Measurements from ENCODE around the gene APPBP2. TPM values are rescaled to one million over a fixed set of nuclear protein-coding genes. Genes with fewer than 3 reads are reported as not detected.

APPBP2 gene
- total RNA-seq, 4 donors from 2014 or later, result 27.0 to 48.3 (median 39.9) TPM

DNA sequence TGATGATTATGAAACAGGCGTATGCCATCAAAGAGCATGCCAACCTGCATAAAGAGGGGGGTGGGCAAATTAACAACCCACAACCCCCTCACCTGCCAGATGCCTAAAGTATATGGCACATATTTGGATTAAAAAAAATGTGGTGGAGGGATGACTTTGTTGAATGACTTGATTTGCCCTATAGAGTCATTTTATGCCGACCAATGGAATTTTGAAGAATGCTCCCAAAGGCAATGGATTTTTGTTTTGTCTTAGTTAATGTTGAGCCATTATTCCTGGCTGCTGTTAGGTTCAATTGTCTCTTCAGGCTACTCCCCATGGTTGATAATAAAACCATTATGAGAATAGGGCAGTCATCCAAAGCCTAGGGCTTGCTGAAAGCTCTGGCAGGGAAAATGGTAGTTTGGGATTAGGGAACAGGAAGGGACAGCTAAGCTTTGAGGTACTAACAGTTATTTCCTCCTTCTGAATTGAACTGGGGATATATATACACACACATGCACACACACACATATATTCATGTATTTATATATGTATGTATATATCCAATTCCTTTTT is 109.6 kb downstream of the APPBP2 start:
- no peaks in the 10 kb centered on the region for H3K9me3 ChIP-seq
- 49 to 53% methylated on average over 2 of the region's 2 CpGs for WGBS, 2 donors
- H3K36me3 ChIP-seq, result no peaks in the 10 kb centered on the region
- DNase-seq (ENCODE audit: low spot score in 2 of 2), result no peak
- peaks cover 0 to 14% (median 0%) of the 10 kb centered on the region in 4 donors for H3K4me1 ChIP-seq
- no peaks in the 10 kb centered on the region for H3K27me3 ChIP-seq
- H3K4me3 ChIP-seq, result no peak overlapping the region
- TF ChIP-seq, protein P1, sequence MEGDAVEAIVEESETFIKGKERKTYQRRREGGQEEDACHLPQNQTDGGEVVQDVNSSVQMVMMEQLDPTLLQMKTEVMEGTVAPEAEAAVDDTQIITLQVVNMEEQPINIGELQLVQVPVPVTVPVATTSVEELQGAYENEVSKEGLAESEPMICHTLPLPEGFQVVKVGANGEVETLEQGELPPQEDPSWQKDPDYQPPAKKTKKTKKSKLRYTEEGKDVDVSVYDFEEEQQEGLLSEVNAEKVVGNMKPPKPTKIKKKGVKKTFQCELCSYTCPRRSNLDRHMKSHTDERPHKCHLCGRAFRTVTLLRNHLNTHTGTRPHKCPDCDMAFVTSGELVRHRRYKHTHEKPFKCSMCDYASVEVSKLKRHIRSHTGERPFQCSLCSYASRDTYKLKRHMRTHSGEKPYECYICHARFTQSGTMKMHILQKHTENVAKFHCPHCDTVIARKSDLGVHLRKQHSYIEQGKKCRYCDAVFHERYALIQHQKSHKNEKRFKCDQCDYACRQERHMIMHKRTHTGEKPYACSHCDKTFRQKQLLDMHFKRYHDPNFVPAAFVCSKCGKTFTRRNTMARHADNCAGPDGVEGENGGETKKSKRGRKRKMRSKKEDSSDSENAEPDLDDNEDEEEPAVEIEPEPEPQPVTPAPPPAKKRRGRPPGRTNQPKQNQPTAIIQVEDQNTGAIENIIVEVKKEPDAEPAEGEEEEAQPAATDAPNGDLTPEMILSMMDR (IDR thresholded peaks at IDR 0.05), result no peak
- no peak for TF ChIP-seq EP300 (IDR thresholded peaks at IDR 0.05)
- TF ChIP-seq POLR2A (IDR thresholded peaks at IDR 0.05), result no peak
- no peak overlapping the region for H3K27ac ChIP-seq

GRCh38 chr17:60415146-60415545 is 110.9 kb downstream of the APPBP2 start:
- no peak for DNase-seq (ENCODE audit: low spot score in 2 of 2)
- 80 to 90% methylated on average over 1 of the region's 1 CpG for WGBS, 2 donors
- Histone ChIP-seq H3K9me3 (no peaks in the 10 kb centered on the region), H3K36me3 (no peaks in the 10 kb centered on the region), H3K4me3 (no peak overlapping the region), H3K27ac (no peak overlapping the region), H3K27me3 (no peaks in the 10 kb centered on the region), H3K4me1 (peaks cover 0 to 5% (median 0%) of the 10 kb centered on the region in 4 donors)
- TF ChIP-seq POLR2A (IDR thresholded peaks at IDR 0.05), result no peak
- TF ChIP-seq, protein P1 (IDR thresholded peaks at IDR 0.05), result no peak
- no peak for TF ChIP-seq EP300 (IDR thresholded peaks at IDR 0.05)

DNA sequence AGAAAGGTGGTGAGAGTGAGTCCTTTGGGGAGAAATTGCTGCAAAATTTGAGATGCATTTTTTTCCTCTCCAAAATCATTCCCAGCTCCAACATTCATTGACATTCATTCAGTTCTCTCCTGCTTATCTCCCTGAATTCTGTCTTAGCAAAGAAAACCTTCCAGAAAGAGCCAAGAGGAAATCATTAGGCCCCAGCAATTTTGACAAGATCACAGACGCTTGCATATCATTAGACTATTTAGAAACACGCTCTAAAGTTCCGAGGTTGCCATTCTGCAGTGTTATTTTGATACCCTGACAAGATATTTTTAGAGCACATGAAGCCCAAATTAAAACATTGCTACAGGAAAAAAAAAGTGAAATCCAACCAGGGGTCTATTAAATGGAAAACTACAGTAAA is 113.3 kb downstream of the APPBP2 start:
- Histone ChIP-seq H3K27ac (no peak overlapping the region), H3K9me3 (no peaks in the 10 kb centered on the region), H3K27me3 (no peaks in the 10 kb centered on the region), H3K4me1 (peaks cover 0 to 5% (median 0%) of the 10 kb centered on the region in 4 donors), H3K36me3 (no peaks in the 10 kb centered on the region), H3K4me3 (no peak overlapping the region)
- TF ChIP-seq EP300 (IDR thresholded peaks at IDR 0.05) (no peak), POLR2A (IDR thresholded peaks at IDR 0.05) (no peak)
- TF ChIP-seq, protein P1 (IDR thresholded peaks at IDR 0.05), result no peak
- DNase-seq (ENCODE audit: low spot score in 2 of 2), result no peak
- 76 to 77% methylated on average over 3 of the region's 3 CpGs for WGBS, 2 donors

- no peaks in the 10 kb centered on the region for H3K36me3 ChIP-seq
- H3K9me3 ChIP-seq, result no peaks in the 10 kb centered on the region
- no peaks in the 10 kb centered on the region for H3K4me1 ChIP-seq
- no peak overlapping the region for H3K4me3 ChIP-seq
- H3K27me3 ChIP-seq, result no peaks in the 10 kb centered on the region
- no peak overlapping the region for H3K27ac ChIP-seq
- TF ChIP-seq, protein P1 (IDR thresholded peaks at IDR 0.05), result no peak
- no peak for TF ChIP-seq EP300 (IDR thresholded peaks at IDR 0.05)
- TF ChIP-seq POLR2A (IDR thresholded peaks at IDR 0.05), result no peak
- 73 to 83% methylated on average over 4 of the region's 4 CpGs for WGBS, 2 donors
- no peak for DNase-seq (ENCODE audit: low spot score in 2 of 2)
Measured at GRCh38 chr17:60410001-60410400, 116.0 kb downstream of the APPBP2 start.

DNA sequence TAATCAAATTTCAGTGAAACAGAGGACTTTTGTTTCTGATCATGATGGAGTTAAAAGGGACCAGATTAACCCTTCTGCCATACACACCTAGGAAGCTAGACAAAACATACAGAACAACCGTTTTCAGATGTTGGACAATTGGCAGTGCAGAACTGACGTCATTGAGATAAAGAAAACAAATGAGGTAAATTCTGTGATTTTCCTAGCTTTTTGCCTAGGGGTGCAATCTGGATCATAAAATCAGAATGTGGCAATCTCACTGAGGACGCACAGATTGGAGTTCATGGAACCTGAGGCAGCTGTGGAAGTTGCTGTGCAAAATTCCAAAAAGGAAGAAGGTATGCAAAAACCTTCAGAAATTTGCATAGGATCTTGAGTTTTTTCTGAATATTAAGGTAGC is 119.2 kb downstream of the APPBP2 start:
- no peaks in the 10 kb centered on the region for H3K36me3 ChIP-seq
- TF ChIP-seq EP300 (IDR thresholded peaks at IDR 0.05) (no peak), POLR2A (IDR thresholded peaks at IDR 0.05) (no peak)
- TF ChIP-seq, protein P1 (IDR thresholded peaks at IDR 0.05), result no peak
- 78 to 83% methylated on average over 3 of the region's 3 CpGs for WGBS, 2 donors

More for the DNA sequence above, 119.2 kb downstream of the APPBP2 start:
- no peaks in the 10 kb centered on the region for H3K4me1 ChIP-seq
- DNase-seq (ENCODE audit: low spot score in 2 of 2), result no peak
- H3K4me3 ChIP-seq, result no peak overlapping the region
- no peak overlapping the region for H3K27ac ChIP-seq
- no peaks in the 10 kb centered on the region for H3K9me3 ChIP-seq
- H3K27me3 ChIP-seq, result no peaks in the 10 kb centered on the region

Measured in tibial nerve (tissue), 4 donors.